SIG-M5 (cell line): ENCODE results near the gene DOCK3.
"Not testable (repeated sequence)": the region's sequence is repeated elsewhere in the genome, so short reads cannot be mapped to it uniquely, and the experiment has no call there.

Experiments used
- DNase-seq: peaks from one replicate; lab custom pipeline; 2025; lab: John Stamatoyannopoulos, UW

The DOCK3 gene

GRCh38 chr3:51199296-51199695, 524.6 kb downstream of the DOCK3 start:
- DNase-seq, result not testable (repeated sequence)

GRCh38 chr3:51216291-51216690, 541.6 kb downstream of the DOCK3 start:
- no peak for DNase-seq

- no peak for DNase-seq
Observed at GRCh38 chr3:51221959-51222358, 547.2 kb downstream of the DOCK3 start.

- DNase-seq, result no peak
Observed at GRCh38 chr3:51224283-51224682, 549.6 kb downstream of the DOCK3 start.

DNA sequence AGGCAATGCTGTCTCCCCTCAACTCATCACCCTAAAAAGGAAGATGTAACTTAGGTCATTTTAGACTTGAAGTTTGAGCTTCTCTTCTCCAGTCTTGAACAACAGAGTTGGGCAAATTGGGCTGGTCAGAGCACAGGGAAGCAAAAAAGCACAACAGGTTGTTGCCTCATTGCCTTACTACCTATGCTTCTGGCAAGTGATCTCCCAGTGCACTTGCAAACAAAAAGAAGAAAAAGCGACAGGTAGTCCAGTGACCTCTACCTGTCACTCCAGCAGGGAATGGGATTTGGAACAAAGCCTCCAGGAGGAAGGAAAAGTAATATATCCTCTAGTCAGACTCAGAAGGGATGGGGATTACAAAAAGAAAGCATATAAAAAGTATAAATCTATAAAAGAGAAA, 550.1 kb downstream of the DOCK3 start:
- no peak for DNase-seq

- no peak for DNase-seq
Observed at GRCh38 chr3:51242939-51243338, 568.2 kb downstream of the DOCK3 start.

DNA sequence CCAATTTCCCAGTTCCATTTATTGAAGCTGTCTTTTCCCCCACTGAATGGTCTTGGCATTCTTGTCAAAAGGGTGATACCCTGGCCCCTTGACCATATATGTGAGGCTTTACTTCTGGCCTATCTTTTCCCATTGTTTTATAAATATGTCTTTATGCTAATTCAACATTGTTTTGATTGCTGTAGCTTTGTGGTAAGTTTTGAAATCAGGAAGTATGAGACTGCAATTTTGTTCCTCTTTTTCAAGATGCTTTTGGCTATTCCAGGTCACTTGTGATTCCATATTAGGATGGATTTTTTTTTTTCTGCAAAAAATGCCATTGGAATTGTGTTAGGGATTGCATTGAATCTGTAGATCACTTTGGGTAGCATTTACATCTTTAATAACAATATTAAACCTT, 569.2 kb downstream of the DOCK3 start:
- no peak for DNase-seq

GRCh38 chr3:51245867-51246266, 571.1 kb downstream of the DOCK3 start:
- DNase-seq, result no peak

DNA sequence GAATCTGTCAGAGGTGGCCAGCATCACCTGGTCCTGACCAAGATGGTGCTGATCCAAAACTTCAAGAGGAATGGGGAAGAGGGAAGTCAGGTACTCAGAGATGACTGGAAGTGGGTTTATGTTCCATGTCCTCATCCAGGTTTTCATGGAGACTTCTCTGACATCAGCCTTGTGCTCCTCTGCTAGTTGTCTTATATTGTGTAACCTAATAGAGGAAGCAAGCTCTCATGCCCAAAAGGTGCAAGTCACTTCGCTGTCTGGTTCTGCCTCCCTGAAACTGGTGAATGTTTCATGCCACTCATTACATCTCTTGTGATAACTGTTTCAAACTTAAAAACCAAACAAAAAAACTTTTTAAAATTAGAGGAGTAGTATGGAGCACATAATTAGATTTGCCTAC, 583.1 kb downstream of the DOCK3 start:
- no peak for DNase-seq

DNA sequence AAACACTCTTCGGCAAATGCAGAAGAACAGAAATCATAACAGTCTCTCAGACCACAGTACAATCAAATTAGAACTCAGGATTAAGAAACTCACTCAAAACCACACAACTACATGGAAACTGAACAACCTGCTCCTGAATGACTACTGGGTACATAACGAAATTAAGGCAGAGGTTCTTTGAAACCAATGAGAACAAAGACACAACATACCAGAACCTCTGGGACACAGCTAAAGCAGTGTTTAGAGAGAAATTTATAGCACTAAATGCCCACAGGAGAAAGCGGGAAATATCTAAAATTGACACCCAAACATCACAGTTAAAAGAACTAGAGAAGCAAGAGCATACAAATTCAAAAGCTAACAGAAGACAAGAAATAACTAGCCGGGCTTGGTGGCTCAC, 589.4 kb downstream of the DOCK3 start:
- DNase-seq, result not testable (repeated sequence)

DNA sequence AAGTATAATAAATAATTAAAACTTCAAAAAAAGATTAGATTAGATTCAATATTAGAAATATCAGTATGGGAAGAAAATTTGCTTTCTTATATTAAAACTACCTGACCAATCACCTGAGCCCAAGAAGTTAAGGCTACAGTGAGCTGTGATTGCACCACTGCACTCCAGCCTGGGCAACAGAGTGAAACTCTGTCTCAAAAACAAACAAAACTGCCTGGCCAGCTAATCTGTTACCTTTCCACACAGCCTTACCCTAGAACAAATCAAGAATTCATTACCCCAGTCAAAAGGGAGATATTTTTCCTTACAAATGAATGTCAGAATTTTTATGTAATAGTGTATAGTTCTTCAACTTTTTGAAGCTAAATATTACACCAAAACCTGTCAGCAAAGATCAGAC, 593.4 kb downstream of the DOCK3 start:
- no peak for DNase-seq

DNA sequence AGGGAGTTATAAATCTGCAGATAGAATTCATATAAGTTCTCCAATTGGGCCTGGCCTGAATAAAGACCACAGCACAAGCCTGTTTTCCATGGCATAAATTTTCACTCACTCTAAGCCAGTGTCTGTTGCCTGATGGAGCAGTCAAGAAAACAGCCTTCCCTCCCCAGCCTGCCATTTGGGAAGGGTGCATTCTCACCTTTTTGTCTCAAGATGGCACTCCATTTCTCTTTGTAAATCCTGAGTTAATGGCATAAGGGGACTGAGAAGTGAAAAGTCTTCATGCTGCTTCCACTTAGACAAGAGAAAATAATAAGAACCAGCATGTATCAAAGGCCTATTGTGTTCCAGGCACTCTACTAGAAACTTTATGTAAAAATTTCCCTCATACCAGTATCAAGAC, 594.7 kb downstream of the DOCK3 start:
- no peak for DNase-seq

- no peak for DNase-seq
Observed at GRCh38 chr3:51270559-51270958, 595.8 kb downstream of the DOCK3 start.

GRCh38 chr3:51271172-51271571, 596.4 kb downstream of the DOCK3 start:
- DNase-seq, result no peak

- no peak for DNase-seq
Observed at GRCh38 chr3:51274052-51274451, 599.3 kb downstream of the DOCK3 start.

GRCh38 chr3:51275111-51275805, 600.5 kb downstream of the DOCK3 start:
- DNase-seq, result no peak

DNA sequence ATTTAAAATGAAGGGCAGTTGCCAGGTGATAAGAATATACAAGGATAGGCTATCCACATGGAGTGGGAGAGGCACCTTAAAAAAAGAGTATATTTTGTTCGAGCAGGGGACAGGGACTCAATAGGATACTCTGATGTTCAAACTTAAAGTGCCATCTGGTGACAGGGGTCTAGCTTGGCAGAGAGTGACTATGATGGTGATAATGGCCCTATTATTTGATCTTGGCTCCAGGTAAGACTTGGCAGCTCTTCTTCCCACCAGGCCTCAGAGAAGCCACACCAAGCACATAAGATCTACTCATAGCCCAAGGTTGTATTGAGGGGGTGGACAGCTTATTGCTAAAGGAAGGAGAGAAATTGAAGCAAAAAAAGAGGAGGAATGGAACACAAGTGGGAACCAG, 601.3 kb downstream of the DOCK3 start:
- DNase-seq, result no peak

DNA sequence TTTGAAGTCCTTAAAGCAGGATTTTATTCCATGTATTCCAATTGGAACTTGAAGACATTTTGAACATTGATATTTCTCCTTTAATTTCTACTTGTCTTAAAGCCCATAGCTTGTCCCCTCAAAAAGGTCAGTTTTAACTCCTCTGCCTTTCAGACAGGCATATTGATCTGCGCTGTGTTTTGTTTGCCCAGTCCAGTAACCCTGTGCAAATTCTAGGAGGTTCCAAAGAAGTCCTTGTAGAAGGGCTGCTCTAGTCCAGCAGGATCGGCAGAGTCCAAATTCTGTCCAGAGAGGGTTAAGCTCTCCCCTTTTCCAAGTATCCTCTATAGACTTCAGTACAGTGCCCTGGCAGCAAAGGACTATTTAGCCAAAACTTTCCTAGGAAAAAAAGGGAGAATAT, 604.7 kb downstream of the DOCK3 start:
- no peak for DNase-seq

DNA sequence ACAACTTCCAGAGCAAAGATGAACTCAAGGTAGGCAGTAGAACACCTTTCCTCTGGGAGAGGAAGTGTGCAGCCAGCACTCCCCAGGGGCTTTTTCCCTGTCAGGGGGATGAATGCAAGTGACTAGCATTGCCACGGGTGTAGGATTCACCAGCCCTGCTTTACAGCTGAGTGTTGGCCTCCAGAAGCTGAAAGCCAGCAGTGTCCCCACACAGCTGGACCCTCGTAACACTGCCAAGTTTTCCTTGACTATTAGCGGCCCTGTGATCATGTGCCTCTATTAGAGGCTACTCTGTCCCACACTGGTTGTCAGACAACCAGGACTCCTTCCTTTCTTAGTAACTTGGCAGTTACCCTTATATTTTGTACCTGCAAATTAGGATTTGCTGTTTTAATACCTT, 605.4 kb downstream of the DOCK3 start:
- no peak for DNase-seq

GRCh38 chr3:51282931-51283330, 608.2 kb downstream of the DOCK3 start:
- DNase-seq, result no peak

DNA sequence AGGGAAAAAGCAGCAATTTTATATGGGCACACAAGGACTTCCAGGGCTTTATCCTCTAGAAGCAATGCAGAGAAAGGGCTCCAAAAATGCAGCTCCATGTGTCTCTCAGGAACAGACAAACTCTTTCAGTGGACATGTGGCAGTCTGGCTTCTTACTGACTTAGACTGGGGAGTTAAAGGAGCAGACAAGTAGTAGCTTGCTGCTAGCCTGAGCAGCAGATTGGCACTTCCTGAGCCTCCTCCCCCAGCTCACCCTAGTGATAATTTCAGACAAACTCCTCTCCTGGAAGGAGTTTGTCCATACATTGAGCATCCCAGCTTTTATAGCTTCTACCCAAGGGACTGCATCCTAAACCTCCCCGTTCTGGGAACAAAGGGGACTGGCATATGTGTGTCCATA, 608.7 kb downstream of the DOCK3 start:
- DNase-seq, result no peak

DNA sequence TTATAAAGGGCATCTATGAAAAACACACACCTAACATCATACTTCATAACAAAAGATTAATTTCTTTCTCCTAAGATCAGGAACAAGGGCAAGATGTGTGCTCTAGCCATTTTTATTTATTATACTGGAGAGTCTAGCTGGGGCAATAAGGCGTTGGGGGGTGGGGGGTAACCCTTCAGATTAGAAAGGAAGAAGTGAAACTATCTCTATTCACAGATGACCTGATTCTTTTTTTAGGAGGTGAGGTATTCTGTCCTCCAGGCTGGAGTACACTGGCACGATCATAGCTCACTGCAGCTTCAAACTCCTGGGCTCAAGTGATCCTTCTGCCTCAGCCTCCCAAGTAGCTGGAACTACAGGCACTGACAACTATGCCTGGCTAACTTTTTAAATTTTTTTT, 620.9 kb downstream of the DOCK3 start:
- DNase-seq, result no peak

GRCh38 chr3:51297333-51297732, 622.6 kb downstream of the DOCK3 start:
- DNase-seq, result no peak

DNA sequence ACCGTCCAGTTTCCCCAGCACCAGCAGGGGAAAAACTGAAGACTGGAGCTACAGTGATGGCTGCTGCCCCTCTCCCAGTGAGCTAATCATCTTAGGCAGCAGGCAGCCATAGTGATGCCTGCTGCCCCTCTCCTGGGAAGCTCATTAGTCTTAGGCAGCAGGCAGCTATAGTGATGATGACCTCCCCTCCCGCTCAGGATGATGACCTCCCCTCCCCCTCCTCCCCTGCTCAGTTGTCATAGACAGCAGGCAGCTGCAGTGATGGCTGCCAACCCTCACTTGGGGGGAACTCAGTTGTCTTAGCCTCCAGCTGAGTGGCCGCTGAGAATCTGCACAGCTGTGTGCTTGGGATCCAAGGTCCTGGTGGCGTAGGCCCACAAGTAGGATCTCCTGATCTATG, 629.5 kb downstream of the DOCK3 start:
- no peak for DNase-seq

- DNase-seq, result no peak
Observed at GRCh38 chr3:51306093-51306492, 631.4 kb downstream of the DOCK3 start.
